Measurements from ENCODE around the gene LCT. TPM values are rescaled to one million over a fixed set of nuclear protein-coding genes. Genes with fewer than 3 reads are reported as not detected.

The LCT gene
- polyA plus RNA-seq, 3 donors = not detected

DNA sequence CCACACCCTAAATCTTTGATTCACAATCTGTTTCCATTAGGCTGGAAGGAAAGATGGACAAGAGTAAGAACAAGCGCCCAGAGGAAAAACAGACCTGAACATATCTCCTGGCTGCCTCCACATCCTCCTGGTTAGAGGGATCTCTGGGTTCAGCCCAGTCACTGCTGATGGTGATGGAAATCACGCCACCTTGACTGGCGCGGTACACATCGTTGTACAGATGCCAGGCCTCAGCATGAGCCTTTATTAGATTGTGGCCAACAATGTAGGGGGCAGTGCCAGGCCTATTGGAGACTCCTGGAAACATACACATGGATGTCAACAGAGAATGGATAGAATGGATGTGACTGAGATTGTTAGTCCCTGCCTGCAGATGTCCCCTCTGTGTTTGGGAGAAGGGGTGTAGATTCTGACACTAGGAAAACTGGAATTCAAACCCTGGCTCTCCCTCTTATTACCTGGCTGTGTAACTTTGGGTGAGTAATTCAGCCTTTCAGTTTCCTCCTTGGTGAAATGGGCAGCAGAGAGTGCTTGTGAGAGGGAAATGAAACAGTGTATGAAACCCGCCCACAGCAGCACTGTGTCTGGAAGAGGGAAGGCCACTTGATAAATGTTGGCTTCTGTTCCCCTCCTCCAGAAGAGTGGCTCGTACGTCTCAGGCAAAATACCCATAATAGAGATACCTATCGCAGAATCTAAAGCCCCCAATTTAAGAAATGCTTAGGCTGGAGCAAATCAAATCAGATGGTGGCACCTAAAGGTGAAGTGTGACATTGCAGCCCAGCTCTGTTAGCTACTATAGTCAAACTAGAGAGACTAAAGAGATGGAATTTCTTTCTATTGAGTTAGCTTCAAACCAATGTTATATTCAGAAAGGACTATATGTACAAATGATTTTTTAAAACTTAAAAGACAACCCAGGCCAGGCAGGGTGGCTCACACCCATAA lies 36.2 kb downstream of the LCT start:
- 91% methylated on average over 4 of the region's 9 CpGs for WGBS (ENCODE audit: insufficient coverage)
- no peaks in the 10 kb centered on the region for H3K27me3 ChIP-seq (ENCODE audit: control insufficient read depth in 2 of 2, insufficient read depth in 2 of 2, low read length in 2 of 2)
- no peak for DNase-seq
- Mint-ChIP-seq H3K4me3 (no peak overlapping the region), H3K27ac (no peak overlapping the region), H3K36me3 (no peaks in the 10 kb centered on the region), H3K27me3 (ENCODE audit: low read depth in 3 of 3) (peaks cover 0 to 4% (median 3%) of the 10 kb centered on the region in 3 donors), H3K4me1 (peaks cover 17% of the 10 kb centered on the region), H3K9me3 (peaks cover 6 to 28% (median 25%) of the 10 kb centered on the region in 7 donors)
- H3K79me2 ChIP-seq (ENCODE audit: insufficient read depth, low read length) = no peaks in the 10 kb centered on the region
- H3K9ac ChIP-seq (ENCODE audit: insufficient read depth, low read length, poor library complexity, severe bottlenecking) = no peak overlapping the region
- no peak overlapping the region for H3K4me3 ChIP-seq (replicated peaks in 1 of 3; ENCODE audit: low read depth in 2 of 3, low read length in 3 of 3)
- no peaks in the 10 kb centered on the region for H4K20me1 ChIP-seq (ENCODE audit: insufficient read depth, low read length)
- intact Hi-C loops (cut with micrococcal nuclease) = no loop called here
- TF ChIP-seq, protein P1, sequence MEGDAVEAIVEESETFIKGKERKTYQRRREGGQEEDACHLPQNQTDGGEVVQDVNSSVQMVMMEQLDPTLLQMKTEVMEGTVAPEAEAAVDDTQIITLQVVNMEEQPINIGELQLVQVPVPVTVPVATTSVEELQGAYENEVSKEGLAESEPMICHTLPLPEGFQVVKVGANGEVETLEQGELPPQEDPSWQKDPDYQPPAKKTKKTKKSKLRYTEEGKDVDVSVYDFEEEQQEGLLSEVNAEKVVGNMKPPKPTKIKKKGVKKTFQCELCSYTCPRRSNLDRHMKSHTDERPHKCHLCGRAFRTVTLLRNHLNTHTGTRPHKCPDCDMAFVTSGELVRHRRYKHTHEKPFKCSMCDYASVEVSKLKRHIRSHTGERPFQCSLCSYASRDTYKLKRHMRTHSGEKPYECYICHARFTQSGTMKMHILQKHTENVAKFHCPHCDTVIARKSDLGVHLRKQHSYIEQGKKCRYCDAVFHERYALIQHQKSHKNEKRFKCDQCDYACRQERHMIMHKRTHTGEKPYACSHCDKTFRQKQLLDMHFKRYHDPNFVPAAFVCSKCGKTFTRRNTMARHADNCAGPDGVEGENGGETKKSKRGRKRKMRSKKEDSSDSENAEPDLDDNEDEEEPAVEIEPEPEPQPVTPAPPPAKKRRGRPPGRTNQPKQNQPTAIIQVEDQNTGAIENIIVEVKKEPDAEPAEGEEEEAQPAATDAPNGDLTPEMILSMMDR (IDR thresholded peaks at IDR 0.05) = no peak
- no peak overlapping the region for H2AFZ ChIP-seq (ENCODE audit: insufficient read depth, low read depth, low read length, poor library complexity, severe bottlenecking)
- peaks cover 18 to 26% of the 10 kb centered on the region in 2 donors for H3K9me3 ChIP-seq (replicated peaks in 1 of 2; ENCODE audit: control insufficient read depth in 1 of 2, insufficient read depth in 1 of 2, low read length in 2 of 2)
- H3K4me2 ChIP-seq (replicated peaks; ENCODE audit: extremely low read depth, low read length, poor library complexity, severe bottlenecking) = no peak overlapping the region
- no peaks in the 10 kb centered on the region for H3K36me3 ChIP-seq (replicated peaks in 1 of 2; ENCODE audit: control insufficient read depth in 1 of 2, insufficient read depth in 2 of 2, low read length in 2 of 2)
- H3K27ac ChIP-seq (ENCODE audit: low read depth in 1 of 2, low read length in 2 of 2) = no peak overlapping the region
- H3K4me1 ChIP-seq (ENCODE audit: control insufficient read depth in 1 of 2, insufficient read depth in 2 of 2, low read length in 2 of 2) = peaks cover 3 to 4% of the 10 kb centered on the region in 2 donors

DNA sequence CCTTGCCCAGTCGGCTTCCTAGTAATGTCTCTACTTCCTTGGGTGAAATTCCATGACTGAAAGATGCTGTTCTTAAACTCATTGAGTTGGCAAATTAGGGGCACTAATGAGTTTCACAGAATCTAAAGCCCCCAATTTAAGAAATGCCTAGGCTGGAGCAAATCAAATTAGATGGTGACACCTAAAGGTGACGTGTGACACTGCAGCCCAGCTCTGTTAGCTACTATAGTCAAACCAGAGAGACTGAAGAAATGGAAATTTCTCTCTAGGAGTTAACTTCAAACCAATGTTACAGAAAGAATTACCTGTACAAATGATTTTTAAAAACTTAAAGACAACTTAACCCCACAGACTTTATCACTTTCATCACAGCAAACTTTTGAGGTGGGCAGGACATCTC lies 37.2 kb downstream of the LCT start:
- TF ChIP-seq, protein P1 (IDR thresholded peaks at IDR 0.05) = no peak
- Histone ChIP-seq H3K9ac (ENCODE audit: insufficient read depth, low read length, poor library complexity, severe bottlenecking) (no peak overlapping the region), H3K4me2 (replicated peaks; ENCODE audit: extremely low read depth, low read length, poor library complexity, severe bottlenecking) (no peak overlapping the region), H3K4me3 (replicated peaks in 1 of 3; ENCODE audit: low read depth in 2 of 3, low read length in 3 of 3) (no peak overlapping the region), H3K27me3 (ENCODE audit: control insufficient read depth in 2 of 2, insufficient read depth in 2 of 2, low read length in 2 of 2) (no peaks in the 10 kb centered on the region), H2AFZ (ENCODE audit: insufficient read depth, low read depth, low read length, poor library complexity, severe bottlenecking) (no peak overlapping the region), H3K4me1 (ENCODE audit: control insufficient read depth in 1 of 2, insufficient read depth in 2 of 2, low read length in 2 of 2) (peaks cover 7 to 10% of the 10 kb centered on the region in 2 donors), H3K9me3 (replicated peaks in 1 of 2; ENCODE audit: control insufficient read depth in 1 of 2, insufficient read depth in 1 of 2, low read length in 2 of 2) (peaks cover 18 to 26% of the 10 kb centered on the region in 2 donors), H3K36me3 (replicated peaks in 1 of 2; ENCODE audit: control insufficient read depth in 1 of 2, insufficient read depth in 2 of 2, low read length in 2 of 2) (no peaks in the 10 kb centered on the region), H4K20me1 (ENCODE audit: insufficient read depth, low read length) (no peaks in the 10 kb centered on the region), H3K79me2 (ENCODE audit: insufficient read depth, low read length) (no peaks in the 10 kb centered on the region), H3K27ac (ENCODE audit: low read depth in 1 of 2, low read length in 2 of 2) (no peak overlapping the region)
- Mint-ChIP-seq H3K9me3 (peaks cover 6 to 28% (median 25%) of the 10 kb centered on the region in 7 donors), H3K4me3 (no peak overlapping the region), H3K27me3 (ENCODE audit: low read depth in 3 of 3) (peaks cover 4 to 6% (median 5%) of the 10 kb centered on the region in 3 donors), H3K27ac (no peak overlapping the region), H3K36me3 (no peaks in the 10 kb centered on the region), H3K4me1 (peaks cover 27% of the 10 kb centered on the region)
- no CpG with 5 or more reads among the region's 2 CpGs for WGBS (ENCODE audit: insufficient coverage)
- no peak for DNase-seq
- intact Hi-C loops (cut with micrococcal nuclease) = no loop called here

All from CD14-positive monocyte (primary cell).